Coronary artery (tissue), 2 donors: ENCODE measurements around the gene FOLR3.
"Not testable (repeated sequence)": the region's sequence is repeated elsewhere in the genome, so short reads cannot be mapped to it uniquely, and the experiment has no call there.

ENCODE experiments used
- DNase-seq: peaks from one replicate; pipeline ENCODE4 v3.0.0-alpha.2; 2017; ENCODE audit warnings: low spot score
- H3K27ac ChIP-seq, 2 donors: fragments of 200-600 bp; sonication (generic); one replicate each; pipeline ENCODE4 v1.5.1; 2016 to 2019
- H3K4me3 ChIP-seq: fragments of 200-600 bp; sonication (generic); 2 replicates; pipeline ENCODE4 v1.5.1; 2016; ENCODE audit warnings: mild to moderate bottlenecking, moderate library complexity
- TF ChIP-seq, protein P1 (sequence below): fragments of 200-600 bp; sonication (generic); IDR thresholded peaks from one replicate; pipeline ENCODE4 v1.5.1; 2019; ENCODE audit warnings: antibody characterized with exemption

FOLR3 gene

DNA sequence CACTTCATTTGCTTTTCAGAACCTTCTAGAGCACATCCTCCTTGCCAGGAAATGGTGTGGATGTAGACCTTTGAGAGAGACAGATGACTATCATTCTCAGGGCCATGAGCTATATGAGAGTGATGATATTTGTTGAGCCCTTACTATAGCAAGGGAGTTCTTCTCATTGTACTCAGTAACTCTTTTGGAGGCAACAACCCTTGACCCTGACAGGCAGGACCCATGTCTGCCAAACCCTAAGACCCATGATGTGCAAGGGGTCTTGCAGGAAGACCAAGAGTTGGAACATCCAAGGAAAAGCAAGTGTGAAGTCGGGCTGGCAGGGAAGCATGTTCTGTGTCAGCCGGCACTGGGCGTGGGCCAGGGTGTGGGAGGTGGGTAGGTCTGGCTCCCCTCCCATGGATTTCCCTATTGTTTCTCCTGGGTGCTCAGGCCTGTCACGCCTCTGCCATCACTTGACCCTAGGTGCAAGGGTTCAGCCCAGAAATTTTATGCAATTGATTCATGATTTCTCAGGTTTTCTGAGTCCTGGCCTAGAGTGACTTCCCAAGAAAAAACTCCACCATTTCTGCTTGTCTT lies 1.2 kb downstream of the FOLR3 start:
- Histone ChIP-seq H3K4me3 (no peak overlapping the region), H3K27ac (no peak overlapping the region)
- no peak for DNase-seq
- TF ChIP-seq, protein P1, sequence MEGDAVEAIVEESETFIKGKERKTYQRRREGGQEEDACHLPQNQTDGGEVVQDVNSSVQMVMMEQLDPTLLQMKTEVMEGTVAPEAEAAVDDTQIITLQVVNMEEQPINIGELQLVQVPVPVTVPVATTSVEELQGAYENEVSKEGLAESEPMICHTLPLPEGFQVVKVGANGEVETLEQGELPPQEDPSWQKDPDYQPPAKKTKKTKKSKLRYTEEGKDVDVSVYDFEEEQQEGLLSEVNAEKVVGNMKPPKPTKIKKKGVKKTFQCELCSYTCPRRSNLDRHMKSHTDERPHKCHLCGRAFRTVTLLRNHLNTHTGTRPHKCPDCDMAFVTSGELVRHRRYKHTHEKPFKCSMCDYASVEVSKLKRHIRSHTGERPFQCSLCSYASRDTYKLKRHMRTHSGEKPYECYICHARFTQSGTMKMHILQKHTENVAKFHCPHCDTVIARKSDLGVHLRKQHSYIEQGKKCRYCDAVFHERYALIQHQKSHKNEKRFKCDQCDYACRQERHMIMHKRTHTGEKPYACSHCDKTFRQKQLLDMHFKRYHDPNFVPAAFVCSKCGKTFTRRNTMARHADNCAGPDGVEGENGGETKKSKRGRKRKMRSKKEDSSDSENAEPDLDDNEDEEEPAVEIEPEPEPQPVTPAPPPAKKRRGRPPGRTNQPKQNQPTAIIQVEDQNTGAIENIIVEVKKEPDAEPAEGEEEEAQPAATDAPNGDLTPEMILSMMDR = no peak

GRCh38 chr11:72138821-72139390 lies 3.4 kb downstream of the FOLR3 start:
- Histone ChIP-seq H3K27ac (no peak overlapping the region), H3K4me3 (no peak overlapping the region)
- TF ChIP-seq, protein P1 = no peak
- no peak for DNase-seq

GRCh38 chr11:72139500-72139899 lies 4.0 kb downstream of the FOLR3 start:
- Histone ChIP-seq H3K27ac (no peak overlapping the region), H3K4me3 (no peak overlapping the region)
- TF ChIP-seq, protein P1 = no peak
- DNase-seq = no peak

- H3K27ac ChIP-seq = no peak overlapping the region
- no peak overlapping the region for H3K4me3 ChIP-seq
- TF ChIP-seq, protein P1 = no peak
- no peak for DNase-seq
Measured at GRCh38 chr11:72140661-72141060, 5.1 kb downstream of the FOLR3 start.

- TF ChIP-seq, protein P1 = no peak
- no peak overlapping the region for H3K4me3 ChIP-seq
- DNase-seq = no peak
- H3K27ac ChIP-seq = no peak overlapping the region
Measured at GRCh38 chr11:72141066-72141465, 5.5 kb downstream of the FOLR3 start.

DNA sequence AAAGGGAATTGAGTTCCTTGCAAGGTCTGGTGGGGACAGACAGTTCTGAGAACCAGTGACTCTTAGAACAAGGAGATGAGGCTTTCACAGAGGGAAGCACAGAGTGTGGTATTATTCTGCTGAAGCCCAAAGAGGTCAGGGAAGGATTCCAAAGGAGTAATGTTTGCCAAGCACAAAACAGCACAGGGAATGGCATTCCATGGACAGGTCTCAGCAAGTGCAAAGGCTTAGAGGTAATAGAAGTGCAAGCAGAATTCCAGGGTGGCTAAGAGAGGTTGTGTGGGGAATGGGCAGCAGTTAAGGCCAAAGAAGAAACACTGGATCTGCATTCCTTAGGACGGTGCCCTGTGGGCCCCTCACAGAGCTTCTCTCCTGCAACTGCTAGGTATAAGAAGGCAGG lies 6.6 kb downstream of the FOLR3 start:
- H3K4me3 ChIP-seq, H3K27ac ChIP-seq, DNase-seq: not testable (repeated sequence)

- H3K4me3 ChIP-seq, DNase-seq, H3K27ac ChIP-seq: not testable (repeated sequence)
Measured at GRCh38 chr11:72142543-72142942, 7.0 kb downstream of the FOLR3 start.

DNA sequence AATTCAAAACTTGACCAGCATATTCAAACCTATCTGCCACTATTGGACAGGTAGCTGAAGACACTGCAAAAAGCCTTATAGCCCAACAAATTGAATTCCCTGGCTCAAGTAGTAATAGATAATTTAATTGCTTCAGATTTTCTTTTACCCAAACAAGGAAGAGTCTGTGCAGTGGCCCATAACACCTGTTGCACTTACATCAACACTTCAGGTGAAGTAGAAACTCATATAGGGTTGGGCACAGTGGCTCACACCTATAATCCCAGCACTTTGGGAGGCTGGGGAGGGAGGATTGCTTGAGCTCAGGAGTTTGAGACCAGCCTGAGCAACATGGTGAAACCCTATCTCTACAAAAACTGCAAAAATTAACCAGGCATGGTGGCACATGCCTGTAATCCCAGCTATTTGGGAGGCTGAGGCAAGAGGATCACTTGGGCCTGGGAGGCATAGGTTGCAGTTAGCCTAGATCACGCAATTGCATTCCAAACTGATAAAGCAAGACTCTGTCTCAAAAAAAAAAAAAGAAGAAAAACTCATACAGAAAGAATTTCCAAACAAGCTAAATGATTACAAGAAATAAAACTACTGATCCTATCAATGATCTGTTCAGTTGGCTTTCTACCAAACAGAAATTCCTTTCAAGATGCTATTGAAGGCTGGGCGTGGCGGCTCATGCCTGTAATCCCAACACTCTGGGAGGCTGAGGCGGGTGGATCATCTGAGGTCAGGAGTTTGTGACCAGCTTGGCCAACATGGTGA lies 9.5 kb downstream of the FOLR3 start:
- Histone ChIP-seq H3K27ac (no peak overlapping the region), H3K4me3 (no peak overlapping the region)
- TF ChIP-seq, protein P1 = no peak
- no peak for DNase-seq
